HepG2 (cell line): Measurements from ENCODE around the gene NFE2. TPM values are rescaled to one million over a fixed set of nuclear protein-coding genes. Genes with fewer than 3 reads are reported as not detected.

Experiments
- BRD4 ChIP-seq: sonication (generic); formaldehyde crosslinking; IDR thresholded peaks from 2 replicates; pipeline ENCODE4 v1.4.0; 2020; ENCODE audit warnings: missing genetic modification reagents
- DMAP1 ChIP-seq: IDR thresholded peaks from 2 replicates; pipeline ENCODE4 v1.6.1; 2016
- DNMT1 ChIP-seq: sonication (generic); formaldehyde crosslinking; IDR thresholded peaks from 2 replicates; pipeline ENCODE4 v1.5.1; 2020; ENCODE audit warnings: mild to moderate bottlenecking, missing genetic modification reagents
- DPF2 ChIP-seq: sonication (generic); formaldehyde crosslinking; IDR thresholded peaks from 2 replicates; pipeline ENCODE4 v1.4.0; 2020; ENCODE audit warnings: mild to moderate bottlenecking, low read depth, missing genetic modification reagents, borderline replicate concordance
- GABPA ChIP-seq, 2 experiments: IDR thresholded peaks; 2 replicates each; pipeline ENCODE4 v1.6.1; 2011 to 2016; ENCODE audit warnings: low read depth in 2 of 2, low read length in 1 of 2, missing biosample characterization in 1 of 2, missing genetic modification characterization in 1 of 2
- KLF6 ChIP-seq: IDR thresholded peaks from 2 replicates; pipeline ENCODE4 v1.8.0; 2016; ENCODE audit warnings: missing biosample characterization, missing genetic modification reagents
- PAX8 ChIP-seq: sonication (generic); formaldehyde crosslinking; IDR thresholded peaks from 2 replicates; pipeline ENCODE4 v1.8.0; 2022; ENCODE audit warnings: mild to moderate bottlenecking, missing genetic modification reagents, borderline replicate concordance
- POGK ChIP-seq: sonication (generic); formaldehyde crosslinking; conservative IDR thresholded peaks from 2 replicates; pipeline ENCODE4 v1.8.0; 2022; ENCODE audit warnings: mild to moderate bottlenecking, moderate library complexity, missing genetic modification reagents
- RFX3 ChIP-seq: IDR thresholded peaks from 2 replicates; pipeline ENCODE4 v1.6.1; 2016; ENCODE audit warnings: missing biosample characterization, missing genetic modification reagents
- SATB2 ChIP-seq: sonication (generic); formaldehyde crosslinking; IDR thresholded peaks from 2 replicates; pipeline ENCODE4 v1.5.0; 2020; ENCODE audit warnings: missing genetic modification reagents
- SP1 ChIP-seq, 2 experiments: fragments of 450-650 bp in 1 of 2; sonication (generic) in 1 of 2; formaldehyde crosslinking in 1 of 2; IDR thresholded peaks; 2 replicates each; pipeline versions ENCODE4 v1.4.0 to v1.6.1; 2016 to 2020; ENCODE audit warnings: missing genetic modification reagents in 1 of 2
- TARDBP ChIP-seq: sonication (generic); formaldehyde crosslinking; IDR thresholded peaks from 2 replicates; pipeline ENCODE4 v1.8.0; 2022; ENCODE audit warnings: mild to moderate bottlenecking, missing genetic modification reagents
- XRCC5 ChIP-seq: fragments of 200-400 bp; formaldehyde crosslinking; optimal IDR thresholded peaks from 2 replicates; pipeline ENCODE3; 2017; ENCODE audit warnings: mild to moderate bottlenecking, low read length
- ZC3H4 ChIP-seq: sonication (generic); formaldehyde crosslinking; IDR thresholded peaks from 2 replicates; pipeline ENCODE4 v1.4.0; 2020; ENCODE audit warnings: missing genetic modification reagents, borderline replicate concordance
- ZKSCAN8 ChIP-seq: IDR thresholded peaks from 2 replicates; pipeline ENCODE4 v1.6.1; 2016; ENCODE audit warnings: borderline replicate concordance, missing genetic modification reagents, missing compliant biosample characterization
- ZNF280B ChIP-seq: sonication (generic); formaldehyde crosslinking; IDR thresholded peaks from 2 replicates; pipeline ENCODE4 v1.5.0; 2020; ENCODE audit warnings: missing genetic modification reagents, mild to moderate bottlenecking, borderline replicate concordance
- ZNF614 ChIP-seq: IDR thresholded peaks from 2 replicates; pipeline ENCODE4 v1.6.1; 2018; ENCODE audit warnings: missing biosample characterization, missing genetic modification reagents, inconsistent platforms, borderline replicate concordance
- ZNF724P ChIP-seq: sonication (generic); formaldehyde crosslinking; IDR thresholded peaks from 2 replicates; pipeline ENCODE4 v1.8.0; 2022; ENCODE audit warnings: missing genetic modification reagents, borderline replicate concordance
- ZNF737 ChIP-seq: sonication (generic); formaldehyde crosslinking; IDR thresholded peaks from 2 replicates; pipeline ENCODE4 v1.5.0; 2020; ENCODE audit warnings: missing genetic modification reagents, mild to moderate bottlenecking, borderline replicate concordance
- ZNF766 ChIP-seq: sonication (generic); formaldehyde crosslinking; IDR thresholded peaks from 2 replicates; pipeline ENCODE4 v1.5.0; 2020; ENCODE audit warnings: missing genetic modification reagents, borderline replicate concordance
- ZNF781 ChIP-seq: sonication (generic); formaldehyde crosslinking; IDR thresholded peaks from 2 replicates; pipeline ENCODE4 v1.5.1; 2020; ENCODE audit warnings: borderline replicate concordance, mild to moderate bottlenecking, missing genetic modification reagents; ENCODE audit errors: not compliant biosample characterization
- ZUFSP ChIP-seq: sonication (generic); formaldehyde crosslinking; IDR thresholded peaks from 2 replicates; pipeline ENCODE4 v1.9.0; 2021; ENCODE audit warnings: missing genetic modification reagents, mild to moderate bottlenecking, borderline replicate concordance
- polyA plus RNA-seq, 8 experiments: library from polyadenylated mRNA; depleted of rRNA in 3 of 8; stranded (reverse) in 7 of 8; unstranded in 1 of 8; fragments of >200 nt; fragmentation: Illumina TruSeq in 4 of 8; extraction: Trizol in 4 of 8; gene quantifications; 2 replicates each; pipeline versions ENCODE4 v1.2.1 to v1.2.3, GENCODE V29; 2011 to 2016; ENCODE audit warnings: low read depth in 4 of 8, missing spikeins in 1 of 8, mixed read lengths in 1 of 8; ENCODE audit not compliant: insufficient read depth in 1 of 8
- total RNA-seq, 5 experiments: library from RNA; depleted of rRNA; stranded (reverse); fragments of >200 nt; fragmentation: Illumina TruSeq; extraction: Trizol; gene quantifications; 2 replicates each; pipeline ENCODE4 v1.2.3, GENCODE V29; 2016; ENCODE audit warnings: low read depth in 1 of 5
- TF ChIP-seq, protein P1 (sequence below): sonication (generic); formaldehyde crosslinking; IDR thresholded peaks from 2 replicates; pipeline ENCODE4 v1.8.1; 2022; ENCODE audit warnings: mild to moderate bottlenecking, missing genetic modification reagents

NFE2 gene
- total and polyA plus RNA-seq, 2 of the 13 experiments (the other 11 are each of a cell fraction or from before 2014, with no cell fraction given): 4.5 to 7.8 TPM

DNA sequence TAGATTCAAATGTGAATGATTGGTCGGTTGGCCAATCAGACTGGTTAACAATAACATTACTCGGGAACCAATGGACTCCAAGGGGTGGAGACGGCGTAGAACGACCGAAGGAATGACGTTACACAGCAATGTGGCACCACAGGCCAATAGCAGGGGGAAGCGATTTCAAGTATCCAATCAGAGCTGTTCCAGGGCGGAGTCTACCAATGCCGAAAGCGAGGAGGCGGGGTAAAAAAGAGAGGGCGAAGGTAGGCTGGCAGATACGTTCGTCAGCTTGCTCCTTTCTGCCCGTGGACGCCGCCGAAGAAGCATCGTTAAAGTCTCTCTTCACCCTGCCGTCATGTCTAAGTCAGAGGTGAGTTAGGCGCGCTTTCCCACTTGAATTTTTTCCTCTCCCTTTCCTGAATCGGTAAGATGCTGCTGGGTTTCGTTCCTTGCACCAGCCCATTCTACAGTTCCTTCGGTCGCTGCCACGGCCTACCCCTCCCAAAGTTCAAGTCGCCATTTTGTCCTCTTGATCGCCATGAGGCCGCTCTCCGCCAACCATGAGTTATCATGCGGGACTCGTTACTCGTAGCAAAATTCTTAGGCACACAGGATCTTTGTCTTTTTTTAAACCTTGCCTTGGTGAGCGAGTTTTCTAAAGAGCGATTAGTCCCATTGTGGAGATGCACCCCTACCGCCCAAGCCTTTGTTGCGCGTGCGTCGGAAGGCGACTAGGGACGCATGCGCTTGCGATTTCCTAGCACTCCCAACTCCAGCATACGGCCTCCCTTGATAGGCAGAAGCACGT, 20.2 kb downstream of the NFE2 start, which contains the start of gene HNRNPA1 (continued):
- TF ChIP-seq ZUFSP (CRISPR knock-in tag) (no peak), DMAP1 (CRISPR knock-in tag) (peak; percentile 95), ZNF724P (CRISPR knock-in tag) (0 out of 2 replicates have a peak, but pooled peaks have one; percentile 43), ZC3H4 (CRISPR knock-in tag) (peak; percentile 99), POGK (no peak; the same call in 1 of the 2 replicates), BRD4 (CRISPR knock-in tag) (peak; percentile 98), ZNF614 (CRISPR knock-in tag) (no peak; the same call in 1 of the 2 replicates), TARDBP (peak; percentile 30; the same call in 1 of the 2 replicates), ZKSCAN8 (CRISPR knock-in tag) (peak; percentile 34; the same call in 1 of the 2 replicates), SATB2 (no peak; the same call in 1 of the 2 replicates), KLF6 (CRISPR knock-in tag) (peak; percentile 60; the same call in 1 of the 2 replicates), RFX3 (CRISPR knock-in tag) (no peak), ZNF781 (CRISPR knock-in tag) (no peak), DNMT1 (CRISPR knock-in tag) (no peak), ZNF737 (peak; percentile 95; the same call in 1 of the 2 replicates), ZNF766 (peak; percentile 62; the same call in 1 of the 2 replicates), PAX8 (CRISPR knock-in tag) (no peak; the same call in 1 of the 2 replicates), DPF2 (CRISPR knock-in tag) (no peak), ZNF280B (CRISPR knock-in tag) (peak; percentile 86; the same call in 1 of the 2 replicates), GABPA (IDR thresholded peaks at IDR 0.05; ENCODE audit: low read depth, low read length) (no peak), GABPA (CRISPR knock-in tag; IDR thresholded peaks at IDR 0.05; ENCODE audit: low read depth) (no peak), XRCC5 (no peak), SP1 (IDR thresholded peaks at IDR 0.05) (no peak), SP1 (CRISPR knock-in tag; IDR thresholded peaks at IDR 0.05) (peak; percentile 43; the same call in 1 of the 2 replicates)
- TF ChIP-seq, protein P1, sequence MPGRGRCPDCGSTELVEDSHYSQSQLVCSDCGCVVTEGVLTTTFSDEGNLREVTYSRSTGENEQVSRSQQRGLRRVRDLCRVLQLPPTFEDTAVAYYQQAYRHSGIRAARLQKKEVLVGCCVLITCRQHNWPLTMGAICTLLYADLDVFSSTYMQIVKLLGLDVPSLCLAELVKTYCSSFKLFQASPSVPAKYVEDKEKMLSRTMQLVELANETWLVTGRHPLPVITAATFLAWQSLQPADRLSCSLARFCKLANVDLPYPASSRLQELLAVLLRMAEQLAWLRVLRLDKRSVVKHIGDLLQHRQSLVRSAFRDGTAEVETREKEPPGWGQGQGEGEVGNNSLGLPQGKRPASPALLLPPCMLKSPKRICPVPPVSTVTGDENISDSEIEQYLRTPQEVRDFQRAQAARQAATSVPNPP (CRISPR knock-in tag): peak; percentile 2; the same call in 1 of the 2 replicates
